ENCODE data around the gene GOLGA6C.
"Not testable (repeated sequence)": the region's sequence is repeated elsewhere in the genome, so short reads cannot be mapped to it uniquely, and the experiment has no call there.

DNA sequence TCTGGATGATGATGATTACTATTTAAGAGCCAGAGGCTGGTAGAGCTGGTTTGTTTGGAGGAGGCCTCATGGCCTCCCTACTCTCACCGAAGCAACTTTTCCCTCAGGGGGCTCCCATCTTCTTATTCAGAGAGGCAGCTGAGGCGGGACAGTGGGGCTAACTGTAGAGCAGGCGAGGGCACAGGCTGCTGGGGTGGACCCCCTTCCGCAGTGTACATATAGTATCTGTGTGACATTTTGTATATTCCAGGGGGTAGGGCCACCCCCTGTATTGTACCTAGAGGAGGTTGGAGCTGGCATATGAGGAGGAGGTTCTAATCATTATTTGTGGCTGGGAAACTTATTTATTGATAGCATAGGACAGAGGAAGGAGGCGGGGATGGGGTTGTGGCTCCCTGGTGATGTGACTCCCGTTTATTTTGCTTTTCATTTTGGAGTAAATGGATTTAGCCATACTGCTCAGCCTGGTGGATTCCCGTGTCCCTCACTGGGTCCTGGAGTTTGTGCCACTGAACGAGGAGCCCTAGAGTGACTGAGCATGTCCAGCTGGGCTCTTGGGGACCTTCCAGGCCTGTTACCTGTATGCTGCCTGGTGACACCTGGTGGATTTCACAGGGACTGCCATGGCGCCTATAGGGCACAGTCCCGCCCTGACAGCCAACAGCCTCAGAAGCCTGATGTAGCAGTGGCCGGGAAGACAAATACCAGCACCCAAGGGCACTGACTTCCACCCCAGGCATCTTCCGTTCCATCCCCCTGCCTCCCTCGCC lies 40.6 kb downstream of the GOLGA6C start:
- TF ChIP-seq CTCF (IDR thresholded peaks at IDR 0.05 in 2 of 3, conservative IDR thresholded peaks at IDR 0.05 in 1 of 3; ENCODE audit: borderline replicate concordance in 1 of 3, insufficient read depth in 1 of 3, low read depth in 2 of 3, low read length in 2 of 3); EZH2 (IDR thresholded peaks at IDR 0.05); ELF1 (IDR thresholded peaks at IDR 0.05; ENCODE audit: borderline replicate concordance, low read depth); JUND (IDR thresholded peaks at IDR 0.05); POLR2A (IDR thresholded peaks at IDR 0.05; ENCODE audit: borderline replicate concordance, extremely low read depth, insufficient read depth, insufficient read length); REST (IDR thresholded peaks at IDR 0.05; ENCODE audit: low read depth); RAD21 (IDR thresholded peaks at IDR 0.05; ENCODE audit: low read depth); POLR2AphosphoS5 (IDR thresholded peaks at IDR 0.05; ENCODE audit: low read depth, low read length); EZH2phosphoT487 (IDR thresholded peaks at IDR 0.05; ENCODE audit: borderline replicate concordance); CEBPB (IDR thresholded peaks at IDR 0.05; ENCODE audit: low read depth): not testable (repeated sequence)
- TF ChIP-seq, protein P1, sequence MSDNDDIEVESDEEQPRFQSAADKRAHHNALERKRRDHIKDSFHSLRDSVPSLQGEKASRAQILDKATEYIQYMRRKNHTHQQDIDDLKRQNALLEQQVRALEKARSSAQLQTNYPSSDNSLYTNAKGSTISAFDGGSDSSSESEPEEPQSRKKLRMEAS (IDR thresholded peaks at IDR 0.05) = not testable (repeated sequence)
